Adrenal gland (tissue), 12 donors: ENCODE measurements around the gene GJA3. TPM values are rescaled to one million over a fixed set of nuclear protein-coding genes. Genes with fewer than 3 reads are reported as not detected.

Experiments used
- DNase-seq, 7 donors: peaks; one replicate each; pipeline ENCODE4 v3.0.0-alpha.2; 2019 to 2020
- H3K27ac ChIP-seq, 5 donors: fragments of 200-600 bp; sonication (generic) in 4 of 5; 1 replicate in 3 of 5; 2 replicates in 2 of 5; pipeline versions ENCODE4 v1.5.1 to v1.8.0; 2016 to 2020; ENCODE audit warnings: mild to moderate bottlenecking in 1 of 5
- H3K27me3 ChIP-seq: fragments of 200-600 bp; 2 replicates; pipeline ENCODE4 v1.8.0; 2021
- H3K36me3 ChIP-seq, 2 donors: fragments of 200-600 bp; replicated peaks in 1 of 2; 1 replicate in 1 of 2; 2 replicates in 1 of 2; pipeline versions ENCODE4 v1.5.1 to v1.8.0; 2018 to 2022
- H3K4me1 ChIP-seq, 2 donors: fragments of 200-600 bp; replicated peaks in 1 of 2; 1 replicate in 1 of 2; 2 replicates in 1 of 2; pipeline versions ENCODE4 v1.5.1 to v1.8.0; 2018 to 2021
- H3K4me3 ChIP-seq, 4 donors: fragments of 200-600 bp; sonication (generic) in 3 of 4; one replicate each; pipeline ENCODE4 v1.5.1; 2016 to 2018
- H3K9me3 ChIP-seq, 3 donors: fragments of 200-600 bp; sonication (generic) in 1 of 3; replicated peaks in 1 of 3; 1 replicate in 2 of 3; 2 replicates in 1 of 3; pipeline versions ENCODE4 v1.5.1 to v1.8.0; 2016 to 2021
- POLR2A ChIP-seq, 2 donors: fragments of 450-650 bp; IDR thresholded peaks; one replicate each; pipeline ENCODE4 v1.6.1; 2017; ENCODE audit warnings: antibody characterized with exemption in 2 of 2, mild to moderate bottlenecking in 2 of 2, moderate library complexity in 1 of 2
- WGBS, 4 donors: extraction: QIAGEN DNeasy Blood & Tissue Kit in 2 of 4; methylation state at CpG; one replicate each; pipeline versions ENCODE4 v1.1.5 to v1.1.7; 2013 to 2017; 5-methylcytosine and 5-hydroxymethylcytosine counted together
- intact Hi-C, 2 donors: fragments of 100-400 bp; cut with DNase I; formaldehyde crosslinking; loops; one replicate each; pipeline versions ENCODE4 v1.14.1 to v1.15.0; 2022 to 2023
- polyA plus RNA-seq, 3 donors: library from polyadenylated mRNA; stranded (reverse); fragments of 200-250 nt in 2 of 3; fragments of 350-450 nt in 1 of 3; fragmentation: Illumina TruSeq in 1 of 3; extraction: RNeasy Lipid Tissue Mini Kit (QIAGEN cat#74804) in 1 of 3; gene quantifications; one replicate each; pipeline ENCODE4 v1.2.3, GENCODE V29; 2013 to 2014
- total RNA-seq, 9 donors: library from RNA; depleted of rRNA in 4 of 9; stranded (reverse); fragments of >200 nt in 4 of 9; fragments of 120-200 nt in 1 of 9; fragmentation: NEBNext Ultra II Directional in 1 of 9; extraction: Animal tissue kit (Norgen Biotek cat#: 25700) in 1 of 9; gene quantifications; one replicate each; pipeline versions ENCODE4 v1.1.0 to v1.2.4, GENCODE V29; 2013 to 2023
- TF ChIP-seq, protein P1 (sequence below), 6 experiments: fragments of 450-650 bp in 4 of 6; fragments of 200-600 bp in 2 of 6; sonication (generic) in 1 of 6; IDR thresholded peaks; 1 replicate in 5 of 6; 2 replicates in 1 of 6; pipeline versions ENCODE4 v1.5.1 to v1.8.0; 2016 to 2021; ENCODE audit warnings: antibody characterized with exemption in 6 of 6, mild to moderate bottlenecking in 2 of 6, moderate library complexity in 1 of 6
- donor health status: healthy with polysubstance abuse.
- donor health status: Bipolar disorder and iron deficiency.
- donor health status: DM: yes; HTN: yes; CAD: no.
- donor health status: DM: no; HTN: no; CAD: no.
- donor health status: DM: no; HTN: no; CAD: no.
- donor health status: DM: yes; HTN: yes; CAD: no.

Gene GJA3
- total and polyA plus RNA-seq, 12 donors: under 0.01 TPM; not detected in 11

DNA sequence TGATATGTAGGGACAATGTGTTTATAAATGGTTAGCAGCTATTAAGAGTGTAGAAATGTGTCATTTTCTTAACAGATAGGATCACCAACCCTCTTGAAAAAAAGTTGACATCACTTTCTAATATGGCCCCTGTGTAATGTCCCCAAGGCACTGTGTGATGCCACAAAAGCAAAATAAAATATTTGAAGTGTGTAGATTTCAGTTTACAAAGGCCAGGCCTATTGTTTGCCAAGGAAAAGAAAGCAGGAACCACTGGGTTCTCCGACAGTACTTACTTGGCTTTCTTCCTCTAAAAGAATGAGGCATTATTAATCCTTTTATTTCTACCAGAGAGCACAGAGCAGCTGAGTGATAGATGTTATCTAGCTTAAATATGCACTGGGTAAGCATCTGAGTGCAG, 10.5 kb upstream of the GJA3 start:
- no peak for DNase-seq
- 57 to 96% (median 84%) methylated on average over 1 of the region's 1 CpG for WGBS, 4 donors
- H3K36me3 ChIP-seq: no peaks in the 10 kb centered on the region
- H3K4me3 ChIP-seq: no peak overlapping the region
- peaks cover 0 to 2% of the 10 kb centered on the region in 2 donors for H3K4me1 ChIP-seq
- H3K27me3 ChIP-seq: no peaks in the 10 kb centered on the region
- no peaks in the 10 kb centered on the region for H3K9me3 ChIP-seq
- intact Hi-C loops: no loop called here
- H3K27ac ChIP-seq: no peak overlapping the region
- no peak for TF ChIP-seq POLR2A (IDR thresholded peaks at IDR 0.05)
- TF ChIP-seq, protein P1, sequence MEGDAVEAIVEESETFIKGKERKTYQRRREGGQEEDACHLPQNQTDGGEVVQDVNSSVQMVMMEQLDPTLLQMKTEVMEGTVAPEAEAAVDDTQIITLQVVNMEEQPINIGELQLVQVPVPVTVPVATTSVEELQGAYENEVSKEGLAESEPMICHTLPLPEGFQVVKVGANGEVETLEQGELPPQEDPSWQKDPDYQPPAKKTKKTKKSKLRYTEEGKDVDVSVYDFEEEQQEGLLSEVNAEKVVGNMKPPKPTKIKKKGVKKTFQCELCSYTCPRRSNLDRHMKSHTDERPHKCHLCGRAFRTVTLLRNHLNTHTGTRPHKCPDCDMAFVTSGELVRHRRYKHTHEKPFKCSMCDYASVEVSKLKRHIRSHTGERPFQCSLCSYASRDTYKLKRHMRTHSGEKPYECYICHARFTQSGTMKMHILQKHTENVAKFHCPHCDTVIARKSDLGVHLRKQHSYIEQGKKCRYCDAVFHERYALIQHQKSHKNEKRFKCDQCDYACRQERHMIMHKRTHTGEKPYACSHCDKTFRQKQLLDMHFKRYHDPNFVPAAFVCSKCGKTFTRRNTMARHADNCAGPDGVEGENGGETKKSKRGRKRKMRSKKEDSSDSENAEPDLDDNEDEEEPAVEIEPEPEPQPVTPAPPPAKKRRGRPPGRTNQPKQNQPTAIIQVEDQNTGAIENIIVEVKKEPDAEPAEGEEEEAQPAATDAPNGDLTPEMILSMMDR (IDR thresholded peaks at IDR 0.05): no peak

DNA sequence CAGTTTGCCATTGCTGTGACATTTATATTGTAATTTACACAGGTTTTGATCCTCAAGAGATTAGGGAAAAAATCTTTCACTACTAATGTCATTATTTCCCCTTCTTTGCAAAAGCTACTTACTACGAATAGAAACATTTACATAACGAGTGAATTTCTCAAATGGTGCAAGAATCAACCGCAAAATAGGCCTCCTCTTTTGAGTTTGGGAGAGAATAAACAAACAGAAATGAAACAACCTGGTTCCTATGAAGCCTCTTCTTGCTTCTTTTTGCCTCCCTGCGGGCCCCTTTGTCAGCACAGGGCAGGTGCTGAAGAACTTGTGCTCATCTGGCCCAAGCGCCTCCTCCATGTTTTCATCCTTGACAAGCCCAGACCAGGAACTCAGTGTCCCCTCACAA, 10.1 kb upstream of the GJA3 start:
- Histone ChIP-seq H3K27ac (no peak overlapping the region), H3K9me3 (no peaks in the 10 kb centered on the region), H3K4me3 (no peak overlapping the region), H3K27me3 (no peaks in the 10 kb centered on the region), H3K36me3 (no peaks in the 10 kb centered on the region), H3K4me1 (peaks cover 0 to 2% of the 10 kb centered on the region in 2 donors)
- 89 to 94% (median 92%) methylated on average over 5 of the region's 5 CpGs for WGBS, 4 donors
- TF ChIP-seq POLR2A (IDR thresholded peaks at IDR 0.05): no peak
- intact Hi-C loops: no loop called here
- DNase-seq: no peak

DNA sequence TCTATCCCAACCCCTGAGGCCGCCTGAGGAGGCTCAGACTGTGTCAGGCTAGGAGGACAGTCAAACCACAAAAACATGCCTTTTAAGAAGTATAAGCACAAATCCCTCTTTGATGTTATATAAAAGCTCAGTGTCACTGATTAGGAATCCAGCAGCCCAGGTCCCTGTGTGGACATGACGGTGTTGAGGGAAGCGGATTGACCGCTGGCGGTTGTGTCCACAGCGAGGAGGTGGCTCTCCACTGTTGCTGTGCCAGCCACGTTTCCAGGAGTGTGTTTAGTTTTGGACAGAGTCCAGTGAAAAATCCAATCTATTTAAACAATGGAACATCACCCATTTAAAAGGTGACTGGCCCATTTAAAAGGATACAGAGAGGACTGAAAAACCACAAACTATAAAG, 7.5 kb upstream of the GJA3 start:
- Histone ChIP-seq H3K4me1 (no peaks in the 10 kb centered on the region), H3K9me3 (no peaks in the 10 kb centered on the region), H3K36me3 (no peaks in the 10 kb centered on the region), H3K4me3 (no peak overlapping the region), H3K27me3 (no peaks in the 10 kb centered on the region), H3K27ac (no peak overlapping the region)
- intact Hi-C loops: no loop called here
- TF ChIP-seq POLR2A (IDR thresholded peaks at IDR 0.05): no peak
- TF ChIP-seq, protein P1 (IDR thresholded peaks at IDR 0.05): no peak
- DNase-seq: no peak
- 75 to 84% (median 80%) methylated on average over 7 of the region's 7 CpGs for WGBS, 4 donors

DNA sequence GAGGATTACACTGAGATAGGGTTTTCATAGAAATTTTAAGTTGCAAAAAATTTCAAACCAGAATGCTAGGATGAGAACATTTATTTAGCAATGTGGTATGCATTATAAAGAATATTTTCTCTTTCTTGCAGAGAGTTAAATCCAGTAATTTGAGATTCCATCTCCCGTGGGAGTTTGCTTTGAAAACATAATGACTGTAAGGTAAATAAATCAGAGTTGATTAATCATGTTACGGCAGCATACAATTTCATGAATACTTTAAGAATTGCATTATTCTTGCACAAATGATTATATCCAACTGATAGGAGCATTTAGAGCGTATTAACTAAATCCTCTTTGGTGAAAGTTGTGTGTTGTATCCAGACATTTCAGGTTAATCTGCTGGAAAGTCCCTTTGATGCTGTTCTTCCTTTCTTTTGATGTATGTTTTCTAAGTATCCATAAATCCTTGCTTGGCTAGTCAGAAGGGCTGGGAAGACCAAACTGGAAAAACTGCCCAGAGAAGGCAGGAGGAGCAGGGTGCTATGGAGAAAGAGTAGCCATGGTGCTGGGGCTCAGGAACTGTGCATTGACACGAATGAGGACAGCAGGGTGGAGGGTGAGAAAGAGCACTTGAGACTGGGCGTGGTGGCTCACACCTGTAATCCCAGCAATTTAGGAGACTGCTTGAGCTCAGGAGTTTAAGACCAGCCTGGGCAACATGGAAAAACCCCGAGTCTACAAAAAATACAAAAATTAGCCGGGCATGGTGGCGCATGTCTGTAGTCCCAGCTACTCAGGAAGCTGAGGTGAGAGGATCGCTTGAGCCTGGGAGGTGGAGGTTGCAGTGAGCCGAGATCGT, 4.8 kb upstream of the GJA3 start:
- intact Hi-C loops: no loop called here
- WGBS, 4 donors: 78 to 83% (median 79%) methylated on average over 11 of the region's 11 CpGs
- peaks cover 26% of the 10 kb centered on the region for H3K27me3 ChIP-seq

More for the DNA sequence above, 4.8 kb upstream of the GJA3 start:
- H3K27ac ChIP-seq: no peak overlapping the region
- H3K4me3 ChIP-seq: no peak overlapping the region
- no peaks in the 10 kb centered on the region for H3K9me3 ChIP-seq
- no peaks in the 10 kb centered on the region for H3K36me3 ChIP-seq
- no peak for TF ChIP-seq POLR2A (IDR thresholded peaks at IDR 0.05)
- TF ChIP-seq, protein P1 (IDR thresholded peaks at IDR 0.05): no peak
- H3K4me1 ChIP-seq: peaks cover 6 to 13% of the 10 kb centered on the region in 2 donors
- no peak for DNase-seq
